Measurements from ENCODE around the gene CTBP1.
A peak's percentile ranks its signal among the peaks of the same experiment; 100 is the strongest.

Gene CTBP1

GRCh38 chr4:1209821-1210220 lies 39.1 kb downstream of the CTBP1 start:
- peak in 10 of 14 donors; percentile 21 to 70 (median 38) for DNase-seq

DNA sequence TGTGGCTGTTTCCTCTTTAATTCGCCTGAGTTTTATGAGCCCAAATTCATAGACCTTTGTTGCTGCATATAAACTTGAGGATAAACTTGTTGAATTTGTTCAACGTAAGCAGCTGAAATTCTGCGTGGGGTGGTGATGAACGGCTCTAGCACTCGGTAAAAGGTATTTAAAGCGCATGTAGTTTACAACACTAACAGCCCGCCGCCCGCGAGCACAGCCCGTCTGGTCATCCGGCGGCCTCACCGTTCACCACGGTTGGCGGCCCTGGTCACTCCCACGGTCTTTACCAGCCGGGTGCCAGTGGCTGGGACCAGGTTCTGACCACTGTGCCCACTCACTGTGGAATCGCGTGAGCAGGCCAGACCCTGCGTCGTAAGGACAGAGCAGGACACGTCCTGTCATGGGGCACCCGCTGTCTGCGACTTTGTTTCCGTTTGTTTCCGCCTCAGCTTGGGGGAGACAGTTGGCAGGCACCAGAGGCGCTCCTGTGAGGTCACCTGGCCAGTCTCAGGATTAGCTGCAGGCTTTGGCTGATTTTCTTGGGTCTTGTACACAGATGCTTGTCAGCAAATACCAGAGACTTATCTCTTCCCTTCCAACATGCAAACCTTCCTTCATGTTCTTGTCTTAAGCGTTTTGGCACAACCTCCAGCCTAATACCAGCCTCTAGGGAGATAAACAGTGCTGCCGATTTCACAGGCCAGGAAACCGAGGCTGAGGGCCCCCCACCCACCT lies 39.8 kb downstream of the CTBP1 start:
- peak in 1 of 14 donors; percentile 53 for DNase-seq

DNA sequence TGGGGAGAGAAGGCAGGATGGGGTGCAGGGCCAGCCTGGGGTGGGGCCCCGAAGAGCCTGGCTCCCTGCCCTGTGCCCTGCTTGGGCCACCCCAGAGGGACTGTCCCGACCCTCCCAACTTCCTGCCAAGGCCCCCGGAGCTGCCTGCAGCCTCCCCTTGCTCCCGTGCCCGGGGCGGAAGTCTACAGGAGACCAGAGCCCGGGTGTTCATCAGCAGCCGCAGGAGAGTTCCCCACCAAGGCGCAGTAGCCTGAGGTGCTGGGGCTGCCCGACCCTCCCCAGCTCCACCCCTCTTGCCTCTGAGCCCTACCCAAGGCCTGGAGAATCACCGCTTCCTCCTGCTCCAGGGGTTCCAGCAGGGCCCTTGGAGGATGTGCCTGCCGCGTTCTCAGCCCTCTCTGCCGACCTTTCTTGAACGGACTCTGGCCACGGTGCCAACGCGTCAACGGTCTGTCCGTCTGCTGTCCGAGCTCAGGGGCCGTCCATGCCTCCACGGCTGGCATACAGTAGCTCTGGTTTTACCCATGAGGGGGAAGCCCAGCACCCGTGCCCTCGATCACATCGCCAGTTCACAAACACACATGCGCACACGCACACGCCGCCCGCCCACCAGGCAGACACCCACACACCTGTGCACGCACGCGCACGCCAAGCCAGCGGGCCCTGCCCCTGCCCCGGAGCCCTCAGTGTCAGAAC lies 40.5 kb downstream of the CTBP1 start:
- DNase-seq = no peak

DNA sequence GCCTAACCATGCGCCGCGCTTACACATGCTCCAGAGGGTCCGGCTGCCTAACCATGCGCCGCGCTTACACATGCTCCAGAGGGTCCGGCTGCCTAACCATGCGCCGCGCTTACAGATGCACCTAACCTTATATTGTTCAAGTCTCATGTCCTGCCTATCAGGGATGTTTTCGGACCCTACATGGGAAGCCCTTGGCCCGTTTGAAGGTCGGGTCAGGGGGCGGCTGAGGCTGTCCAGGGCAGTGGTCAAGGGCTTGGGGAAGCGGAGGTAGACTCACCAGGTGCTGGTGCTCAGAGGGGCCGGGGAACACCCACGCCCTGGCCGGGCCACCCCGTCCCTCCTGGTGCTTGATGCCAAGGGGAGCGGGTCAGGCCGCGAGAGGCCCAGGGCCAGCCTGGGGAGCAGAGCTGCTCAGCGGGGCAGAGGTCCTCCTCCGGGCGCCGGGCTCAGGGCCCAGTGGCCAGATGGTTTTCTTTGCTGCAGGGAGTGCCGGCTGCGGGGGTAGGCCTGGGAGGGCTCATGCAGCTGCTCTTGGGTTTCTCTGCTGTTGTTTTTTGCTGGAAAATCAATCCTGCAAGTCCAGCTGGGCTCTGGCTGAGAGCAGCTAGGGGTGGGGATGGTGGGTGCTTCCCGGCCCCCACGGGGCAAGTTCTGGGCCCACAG lies 41.2 kb downstream of the CTBP1 start:
- DNase-seq = peak in 9 of 14 donors; percentile 17 to 67 (median 38)

- no peak for DNase-seq
Measured at GRCh38 chr4:1207157-1207470, 41.8 kb downstream of the CTBP1 start.

DNA sequence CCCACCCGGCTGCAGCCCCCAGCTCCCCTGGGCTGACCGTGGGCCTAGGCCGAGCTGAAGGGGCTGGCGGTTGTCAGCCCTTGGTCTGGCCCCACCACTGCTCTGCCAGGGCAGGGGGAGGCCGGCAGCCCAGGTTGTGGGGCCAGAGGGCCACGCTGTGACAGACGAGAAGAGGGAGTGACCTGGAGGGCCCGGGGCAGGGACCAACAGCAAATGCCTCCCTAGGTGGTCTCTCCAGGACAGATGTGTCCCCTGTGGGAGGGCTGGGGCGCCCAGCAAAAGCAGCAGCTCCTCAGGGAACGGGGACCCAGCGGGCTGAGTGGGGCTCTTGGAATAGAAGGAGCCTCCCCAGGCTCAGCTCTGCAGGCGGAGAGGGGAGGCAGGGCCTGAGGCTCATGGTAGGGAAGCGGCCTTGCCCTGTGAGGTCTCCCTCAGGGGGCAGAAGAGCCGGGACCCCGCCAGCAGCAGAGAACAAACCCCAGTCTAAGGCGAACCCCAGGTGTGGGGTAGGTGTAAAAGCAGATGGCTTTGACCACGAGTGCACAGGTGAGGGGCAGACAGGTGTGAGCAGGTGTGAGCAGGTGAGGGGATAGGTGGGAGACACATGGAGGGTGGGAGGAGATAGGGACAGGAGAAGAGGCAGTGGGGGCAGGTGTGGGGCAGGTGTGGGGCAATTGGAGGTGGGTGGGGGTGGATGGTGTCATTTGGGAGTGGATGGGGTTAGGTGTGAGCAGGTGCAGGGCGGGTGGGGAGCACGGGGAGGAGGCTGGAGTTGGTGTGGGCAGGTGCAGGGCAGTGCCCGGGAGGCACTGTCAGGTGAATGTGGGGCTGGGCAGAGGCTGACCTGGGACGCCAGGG lies 42.4 kb downstream of the CTBP1 start:
- DNase-seq = no peak

- no peak for DNase-seq
Measured at GRCh38 chr4:1205586-1206298, 43.2 kb downstream of the CTBP1 start.

DNA sequence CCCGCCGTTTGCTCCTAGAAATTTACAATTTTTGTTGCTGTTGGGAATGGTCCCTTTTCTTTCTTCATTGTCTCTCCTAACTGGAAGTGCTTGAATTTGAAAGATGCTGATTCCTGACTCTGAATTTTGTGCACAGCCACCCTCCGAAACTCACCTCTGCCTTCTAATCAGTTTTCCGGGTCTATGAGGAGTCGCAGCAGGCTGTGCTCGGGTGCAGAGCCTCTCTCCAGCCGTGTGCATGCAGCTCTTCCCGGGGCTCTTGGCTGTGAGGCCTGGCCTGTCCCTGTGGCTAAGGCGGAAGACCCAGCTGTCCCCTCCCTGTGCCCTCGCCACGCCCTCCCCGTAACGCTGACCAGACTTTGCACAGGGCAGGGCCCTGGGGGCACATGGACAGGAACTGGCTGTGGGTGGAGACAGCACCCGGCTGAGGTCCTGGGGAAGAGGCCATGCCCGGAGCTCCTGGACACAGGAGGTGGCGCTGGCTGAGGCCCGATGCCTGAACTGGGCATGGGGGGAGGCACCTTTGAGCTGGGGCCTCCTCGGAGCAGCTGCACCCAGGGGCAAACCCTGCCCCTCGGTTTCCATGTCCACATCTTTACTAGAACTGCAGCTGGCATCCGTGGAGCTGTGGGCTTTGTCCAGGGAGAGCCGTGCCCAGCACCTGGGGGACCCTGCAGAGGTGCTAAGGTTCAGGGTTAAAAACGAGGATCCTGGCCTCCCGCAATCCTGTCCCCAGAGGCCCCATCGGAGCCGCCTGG lies 43.9 kb downstream of the CTBP1 start:
- no peak for DNase-seq

DNA sequence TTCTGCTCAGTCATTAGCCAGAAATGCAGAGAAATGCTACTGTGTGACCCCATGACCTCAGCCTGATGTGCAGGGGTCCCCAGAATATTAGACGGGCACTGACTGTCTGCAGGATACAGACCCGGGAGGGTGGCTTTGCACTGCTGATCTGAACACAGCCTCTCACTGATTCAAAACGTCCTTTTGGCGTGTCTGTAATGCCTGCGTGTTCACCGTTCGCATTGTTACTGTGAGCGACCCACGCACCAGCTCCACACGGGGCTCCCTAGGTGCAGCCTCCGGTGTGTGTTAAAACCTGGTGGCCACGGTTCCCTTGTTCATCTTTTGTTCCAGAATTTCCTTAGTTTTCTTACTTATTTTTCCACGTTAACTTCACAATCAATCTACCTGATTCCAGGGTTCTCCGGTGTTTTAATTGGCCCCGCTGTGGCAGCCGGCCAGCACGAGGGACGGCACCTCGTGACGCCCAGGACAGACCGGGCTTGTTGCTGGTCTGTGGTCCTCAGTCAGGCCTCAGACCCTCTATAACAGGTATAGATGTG lies 44.6 kb downstream of the CTBP1 start:
- no peak for DNase-seq

GRCh38 chr4:1203026-1203616 lies 45.8 kb downstream of the CTBP1 start:
- DNase-seq = peak in 1 of 14 donors; percentile 82

DNA sequence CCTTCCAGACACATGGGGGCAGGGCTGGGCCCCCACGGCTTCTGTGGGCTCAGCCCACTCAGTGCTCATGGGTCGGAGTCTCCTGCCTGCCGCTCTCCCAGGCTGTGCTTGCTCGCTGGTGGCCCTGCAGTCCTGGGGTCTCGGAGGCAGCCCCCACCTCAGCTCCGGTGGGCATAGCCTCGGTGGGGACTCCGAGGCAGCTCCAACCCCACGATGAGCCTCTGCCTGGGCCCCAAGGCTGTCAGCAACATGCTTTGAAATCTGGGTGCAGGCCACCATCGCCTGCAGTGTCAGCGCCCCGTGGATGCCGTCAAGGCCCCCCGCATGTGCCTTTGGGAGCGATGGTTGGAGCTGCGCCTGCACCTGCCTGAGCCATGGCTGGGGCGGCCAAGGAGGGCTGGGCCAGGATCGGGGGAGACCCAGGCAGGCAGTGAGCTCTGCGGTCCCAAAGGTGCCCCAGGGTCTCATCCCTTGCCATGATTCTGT lies 46.4 kb downstream of the CTBP1 start:
- DNase-seq = no peak

DNA sequence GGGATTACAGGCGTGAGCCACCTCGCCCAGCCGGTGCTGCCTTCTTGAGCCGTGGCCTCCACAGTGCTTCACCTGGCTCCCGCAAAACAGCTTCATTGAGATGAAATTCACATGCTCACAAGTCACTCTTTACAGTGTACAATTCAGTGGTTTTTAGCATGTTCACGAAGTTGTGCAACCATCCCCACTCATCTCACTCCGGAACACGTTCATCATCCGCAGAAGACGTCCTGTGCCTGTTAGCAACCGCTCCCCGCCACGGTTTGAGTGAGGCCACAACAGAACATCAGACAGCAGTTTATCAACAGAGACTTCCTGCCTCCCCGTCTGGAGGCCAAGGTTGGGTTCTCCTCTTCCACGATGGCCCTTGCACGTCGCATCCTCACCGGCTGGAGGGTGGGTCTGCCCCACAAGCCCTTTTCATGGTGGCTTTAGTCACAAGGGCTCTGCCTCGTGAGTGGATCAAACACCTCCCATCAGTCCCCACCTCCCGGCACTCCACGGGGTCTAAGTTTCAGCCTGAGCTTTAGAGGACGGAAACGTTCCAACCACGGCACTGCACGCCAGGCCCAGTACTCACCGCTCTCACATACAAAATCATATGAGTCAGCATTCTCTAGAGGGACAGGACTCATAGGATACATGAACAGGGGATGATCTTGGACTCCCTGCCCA lies 46.9 kb downstream of the CTBP1 start:
- DNase-seq = no peak

- no peak for DNase-seq
Measured at GRCh38 chr4:1200425-1201035, 48.4 kb downstream of the CTBP1 start.

- no peak for DNase-seq
Measured at GRCh38 chr4:1199556-1200331, 49.2 kb downstream of the CTBP1 start.

GRCh38 chr4:1198098-1198844 lies 50.7 kb downstream of the CTBP1 start:
- no peak for DNase-seq

- no peak for DNase-seq
Measured at GRCh38 chr4:1196421-1197183, 52.3 kb downstream of the CTBP1 start.

DNA sequence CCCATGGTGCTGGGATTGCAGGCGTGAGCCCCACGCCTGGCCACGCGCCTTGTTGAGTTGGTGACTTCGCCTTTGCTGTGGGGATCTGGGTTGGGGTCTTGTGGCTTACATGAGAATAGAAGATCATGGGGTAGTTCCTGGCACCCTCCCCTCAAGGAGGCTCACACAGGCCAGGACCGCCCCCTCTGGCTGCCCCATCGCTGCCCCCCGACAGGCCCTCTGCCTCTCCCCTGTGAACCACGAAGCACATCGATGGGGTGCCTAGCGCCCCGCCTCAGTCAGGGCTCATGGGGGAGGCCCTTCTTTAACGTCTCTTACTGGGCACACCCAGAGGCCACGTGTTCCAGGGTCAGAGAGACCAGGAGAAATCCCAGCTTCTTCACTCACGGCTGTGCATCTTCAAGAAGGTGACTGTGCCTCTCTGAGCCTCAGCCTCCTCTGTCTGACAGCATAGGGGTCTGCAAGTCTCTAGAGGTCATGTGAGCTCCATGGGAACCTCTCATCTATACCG lies 53.0 kb downstream of the CTBP1 start:
- DNase-seq = no peak

All from C1 segment of cervical spinal cord (tissue), 14 donors.